Left renal cortex interstitium (tissue), 4 donors: Measurements from ENCODE around the gene HDAC4. TPM values are rescaled to one million over a fixed set of nuclear protein-coding genes. Genes with fewer than 3 reads are reported as not detected.

ENCODE experiments used
- DNase-seq, 4 donors: peaks; one replicate each; pipeline ENCODE4 v3.0.0-alpha.2; 2013; ENCODE audit warnings: low read depth in 4 of 4, low spot score in 2 of 4, missing footprints in 1 of 4
- polyA plus RNA-seq, 4 donors: library from polyadenylated mRNA; unstranded; fragments of 120-200 nt; gene quantifications; one replicate each; pipeline ENCODE4 v1.2.1, GENCODE V29; 2013; ENCODE audit not compliant: insufficient read length in 4 of 4

HDAC4 gene
- polyA plus RNA-seq, 4 donors, result 10.5 to 21.1 (median 14.3) TPM

DNA sequence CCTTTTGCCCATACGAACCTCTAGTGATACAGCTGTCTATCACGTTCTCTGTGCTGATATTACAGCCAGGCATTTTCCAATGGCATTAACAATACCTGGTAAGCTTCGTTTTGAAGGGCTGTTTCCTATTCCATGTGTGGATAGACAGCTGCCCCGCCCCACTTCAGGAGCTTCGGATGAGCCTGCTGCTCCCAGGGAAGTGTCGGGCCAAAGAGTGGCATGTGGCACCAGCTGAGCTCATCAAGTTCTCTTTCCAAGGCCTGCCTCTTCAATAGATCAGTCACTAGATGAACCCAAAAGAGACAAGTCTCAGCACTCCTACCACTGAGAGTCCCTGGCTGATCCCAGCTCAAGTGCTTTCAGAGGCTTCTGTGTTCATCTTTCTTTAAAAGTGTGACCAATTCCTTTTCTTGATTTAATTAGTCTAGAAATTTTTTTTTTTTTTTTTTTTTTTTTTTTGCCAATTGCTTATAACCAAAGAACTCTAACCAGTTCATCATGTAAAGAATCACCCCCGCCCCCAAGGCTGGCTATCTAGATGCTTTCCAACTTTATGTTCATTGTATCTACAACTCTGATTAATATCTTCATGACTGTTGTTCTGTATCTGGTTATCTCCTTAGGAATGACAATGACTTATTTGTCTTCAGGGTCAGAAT is 46.6 kb downstream of the HDAC4 start:
- no peak for DNase-seq

DNA sequence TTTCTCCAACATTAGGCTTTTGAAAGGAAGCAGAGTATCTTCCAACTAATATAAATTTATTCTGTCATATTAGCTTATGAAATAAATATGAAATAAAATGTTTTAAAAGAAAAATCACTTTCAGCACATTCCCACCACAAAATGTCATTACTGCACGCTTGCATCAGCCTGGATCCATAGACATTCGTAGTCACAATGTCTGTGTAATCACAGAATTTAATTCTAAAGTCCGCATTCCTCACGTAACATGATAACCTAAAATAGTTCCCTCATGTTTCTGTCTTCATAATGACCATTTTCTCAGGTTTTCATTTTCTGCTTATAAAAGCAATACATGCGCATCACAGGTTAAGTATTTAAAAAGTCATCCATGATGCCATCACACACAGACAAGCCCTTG is 47.1 kb downstream of the HDAC4 start:
- no peak for DNase-seq

DNA sequence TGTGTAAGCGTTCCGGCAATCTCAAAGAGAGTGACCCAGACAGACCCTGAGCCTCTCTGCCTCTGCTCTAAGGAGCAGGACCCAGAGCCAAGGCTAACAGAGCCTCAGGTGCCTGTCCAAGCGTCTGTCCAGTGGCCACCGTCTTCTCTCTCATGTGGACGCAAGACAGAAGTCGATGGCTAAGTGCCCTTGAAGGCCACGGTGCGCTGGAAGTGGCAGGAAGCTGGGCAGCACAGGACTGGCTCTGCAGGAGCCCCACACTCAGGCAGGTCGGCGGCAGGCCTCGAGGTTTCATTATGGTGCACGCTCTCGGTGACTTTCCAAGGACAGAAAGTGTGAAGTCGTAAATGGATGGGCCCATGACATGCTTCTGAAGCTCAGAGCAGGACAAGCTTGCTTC is 49.1 kb downstream of the HDAC4 start:
- no peak for DNase-seq

DNA sequence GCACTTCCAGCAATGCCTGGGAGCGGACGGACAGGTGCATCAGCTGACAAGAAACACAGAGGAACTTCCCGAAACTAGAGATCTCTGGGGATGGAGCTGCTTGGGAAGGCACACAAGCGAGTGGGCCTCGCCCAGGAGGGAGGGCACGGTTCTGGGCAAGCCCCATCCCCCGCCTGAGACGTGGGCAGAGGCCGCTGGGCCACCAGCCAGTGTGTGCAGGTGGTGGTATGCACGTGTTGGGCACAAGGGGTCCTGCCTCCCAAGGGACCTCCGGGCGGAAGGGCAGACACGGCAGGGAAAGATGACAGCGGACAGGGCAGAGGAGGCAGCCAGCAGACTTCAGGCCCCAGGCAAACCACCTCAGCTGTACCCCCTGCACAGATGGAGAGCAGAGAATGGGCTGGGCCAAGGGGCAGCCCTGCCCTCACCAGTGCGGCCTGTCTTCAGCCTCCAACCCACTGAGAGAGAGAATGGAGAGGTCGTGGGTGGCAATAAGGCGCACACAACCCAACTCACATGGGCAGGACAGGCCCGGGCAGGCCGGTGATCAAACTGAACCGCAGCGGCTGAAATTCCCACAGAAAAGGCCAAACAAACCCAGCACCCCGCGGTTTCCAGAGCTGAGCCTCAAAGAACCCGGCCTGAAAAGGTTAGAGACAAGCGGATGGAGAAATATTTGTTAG is 51.2 kb downstream of the HDAC4 start:
- DNase-seq, result no peak

DNA sequence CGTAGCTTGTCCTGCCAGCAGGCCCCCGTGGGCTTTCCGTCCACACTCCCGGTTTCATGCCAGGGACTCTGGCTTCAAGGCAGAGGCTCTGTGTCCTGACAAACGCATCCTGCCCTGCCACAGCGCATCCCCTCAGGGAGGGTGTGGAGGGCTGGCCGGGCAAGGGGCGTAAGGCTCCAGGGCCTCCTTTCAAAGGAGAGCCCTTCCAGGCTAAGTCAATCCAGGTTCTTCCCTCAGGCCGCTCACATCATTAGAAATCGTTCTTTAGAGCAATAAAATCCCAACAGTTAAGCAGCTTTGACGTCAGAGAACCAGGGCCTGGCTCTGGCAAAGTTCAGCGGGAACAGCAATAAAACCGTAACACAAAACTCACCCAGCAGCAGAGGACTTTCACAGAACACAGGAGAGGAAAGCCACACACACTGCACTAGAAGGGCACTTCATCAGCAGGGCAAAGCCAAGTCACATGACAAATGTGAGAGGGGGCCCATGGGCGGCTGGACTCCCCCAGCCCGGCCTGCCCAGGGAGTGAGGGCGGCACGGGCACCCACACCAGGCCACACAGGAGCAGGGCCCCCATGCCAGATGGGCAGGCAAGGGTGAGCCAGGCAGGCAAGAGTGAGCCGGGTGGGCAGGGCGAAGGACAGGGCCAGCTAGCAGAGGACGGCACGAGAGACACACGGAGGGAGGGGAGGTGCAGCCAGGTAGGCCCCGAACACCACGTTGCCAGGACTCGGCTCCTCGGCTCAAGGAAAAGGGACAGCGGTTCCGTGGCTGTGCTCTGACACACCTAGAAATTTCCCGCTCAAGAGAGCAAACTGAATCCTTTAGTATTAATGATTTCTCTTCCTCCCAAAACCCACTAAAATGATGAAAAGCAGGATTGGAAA is 52.0 kb downstream of the HDAC4 start:
- no peak for DNase-seq

DNA sequence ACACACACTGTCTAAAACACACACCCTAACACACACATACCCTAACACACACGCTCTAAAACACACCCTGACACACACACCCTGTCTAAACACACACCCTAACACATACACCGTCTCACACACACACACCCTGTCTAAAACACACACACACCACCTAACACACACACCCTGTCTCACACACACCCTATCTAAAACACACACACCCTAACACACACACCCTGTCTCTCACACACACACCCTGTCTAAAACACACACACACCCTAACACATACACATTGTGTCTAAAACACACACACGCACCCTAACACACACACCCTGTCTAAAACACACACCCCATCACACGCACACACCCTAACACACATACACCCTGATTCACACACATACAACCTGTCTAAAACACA is 54.1 kb downstream of the HDAC4 start:
- no peak for DNase-seq

DNA sequence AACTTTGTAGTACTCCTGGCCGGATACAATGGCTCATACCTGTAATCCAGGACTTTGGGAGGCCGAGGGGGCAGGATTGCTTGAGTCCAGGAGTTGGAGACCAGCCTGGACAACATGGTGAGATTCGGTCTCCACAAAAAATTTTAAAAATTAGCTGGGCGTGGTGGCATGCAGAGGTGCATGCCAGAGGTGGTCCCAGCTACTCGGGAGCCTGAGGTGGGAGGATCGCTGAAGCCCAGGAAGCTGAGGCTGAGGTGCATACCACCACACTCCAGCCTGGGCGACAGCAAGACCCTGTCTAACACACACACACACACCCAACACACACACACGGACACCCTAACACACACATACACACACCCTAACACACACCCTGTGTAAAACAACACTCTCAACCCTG is 55.6 kb downstream of the HDAC4 start:
- no peak for DNase-seq

DNA sequence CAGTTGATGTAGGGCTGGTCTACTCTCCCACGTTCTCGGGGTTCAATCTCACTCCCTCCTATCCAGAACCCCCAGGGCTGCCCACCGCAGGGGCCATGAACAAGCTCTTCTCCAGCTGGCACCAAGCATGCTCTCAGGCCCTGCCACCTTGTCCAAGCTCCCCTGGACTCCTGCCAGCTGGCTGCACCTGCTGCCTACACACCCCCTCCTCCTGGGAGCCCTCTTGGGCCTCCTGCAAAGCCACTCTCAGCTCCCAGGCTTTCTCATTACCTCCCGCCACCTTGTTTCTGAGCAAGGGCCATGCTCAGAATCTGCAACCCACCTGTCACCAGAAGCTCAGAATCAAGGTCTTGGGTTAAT is 56.0 kb downstream of the HDAC4 start:
- DNase-seq, result no peak

DNA sequence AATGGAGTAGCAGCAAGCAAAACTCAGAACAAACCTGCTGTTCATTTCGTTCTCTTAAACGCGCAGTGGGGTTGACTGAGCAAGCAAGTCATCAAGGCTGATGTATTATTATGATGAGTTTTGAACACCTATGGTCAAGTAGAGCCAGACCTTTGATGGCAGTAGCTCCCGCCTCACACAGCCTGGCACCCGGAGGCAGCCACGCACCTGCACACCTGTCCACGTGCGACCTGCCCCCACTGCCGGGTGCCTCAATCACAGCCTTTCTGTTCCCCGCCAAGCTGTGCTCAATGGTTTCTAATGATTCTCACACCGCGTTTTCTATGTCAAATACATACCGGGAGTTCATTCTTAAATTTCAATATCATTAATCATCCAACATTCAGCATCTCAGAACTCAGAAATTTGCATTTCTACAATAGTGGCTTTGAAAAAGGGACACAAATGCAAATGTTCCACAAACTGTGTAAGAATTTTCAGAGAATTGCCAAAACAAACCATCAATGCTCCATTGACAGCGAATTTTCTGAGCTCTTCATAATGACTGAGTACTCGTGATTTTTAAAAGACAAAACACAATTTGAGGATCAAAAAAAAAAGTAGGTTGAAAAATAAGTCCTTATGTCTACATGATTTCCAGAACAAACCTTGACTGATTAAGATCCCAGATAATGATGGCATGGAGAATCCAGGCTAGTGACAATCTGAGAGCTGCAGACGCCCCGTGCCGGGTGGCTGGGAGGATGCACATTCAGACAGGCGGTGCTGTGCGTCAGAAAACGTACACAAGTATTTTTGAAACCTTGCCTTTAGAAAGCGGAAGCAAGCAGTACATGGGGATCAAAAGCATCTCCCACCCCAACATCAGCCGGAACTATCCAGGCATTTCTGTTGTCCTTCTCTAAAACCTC is 56.6 kb downstream of the HDAC4 start:
- no peak for DNase-seq

DNA sequence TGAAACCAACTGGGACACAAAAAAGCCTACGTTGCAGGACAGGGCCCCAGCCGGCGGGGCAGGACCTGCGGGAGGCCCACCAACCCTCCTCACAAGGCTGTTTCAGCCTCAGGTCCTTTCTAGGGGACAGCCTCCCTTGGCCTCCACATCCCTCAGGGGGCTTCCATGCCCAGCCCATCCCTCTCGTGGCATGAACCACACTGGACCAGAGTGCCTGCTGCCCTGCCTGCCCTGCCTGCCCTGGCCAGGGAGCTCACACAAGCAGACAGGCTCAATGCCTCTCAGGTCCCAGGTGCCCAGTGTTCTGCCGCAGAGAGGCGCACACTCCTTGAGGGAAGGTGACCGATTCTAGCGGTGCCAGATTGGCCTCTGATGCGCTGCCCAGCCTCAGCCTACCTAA is 57.4 kb downstream of the HDAC4 start:
- no peak for DNase-seq

DNA sequence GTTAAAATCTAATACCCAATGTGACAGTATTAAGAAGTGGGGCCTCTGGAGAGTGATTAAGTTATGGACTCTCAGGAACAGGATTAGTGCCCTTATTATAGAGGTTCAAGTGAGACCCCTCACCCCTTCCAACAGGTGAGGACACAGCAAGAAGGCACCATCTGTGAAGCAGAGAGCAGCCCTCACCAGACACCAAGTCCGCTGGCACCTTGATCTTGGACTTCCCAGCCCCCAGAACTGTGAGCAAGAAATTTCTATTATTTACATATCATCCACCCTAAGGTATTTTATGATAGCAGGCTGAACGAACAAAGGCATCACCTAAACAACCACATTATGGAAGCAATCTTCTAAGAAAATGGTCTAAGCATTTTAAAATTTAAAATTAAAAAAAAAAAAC is 59.0 kb downstream of the HDAC4 start:
- DNase-seq, result no peak

DNA sequence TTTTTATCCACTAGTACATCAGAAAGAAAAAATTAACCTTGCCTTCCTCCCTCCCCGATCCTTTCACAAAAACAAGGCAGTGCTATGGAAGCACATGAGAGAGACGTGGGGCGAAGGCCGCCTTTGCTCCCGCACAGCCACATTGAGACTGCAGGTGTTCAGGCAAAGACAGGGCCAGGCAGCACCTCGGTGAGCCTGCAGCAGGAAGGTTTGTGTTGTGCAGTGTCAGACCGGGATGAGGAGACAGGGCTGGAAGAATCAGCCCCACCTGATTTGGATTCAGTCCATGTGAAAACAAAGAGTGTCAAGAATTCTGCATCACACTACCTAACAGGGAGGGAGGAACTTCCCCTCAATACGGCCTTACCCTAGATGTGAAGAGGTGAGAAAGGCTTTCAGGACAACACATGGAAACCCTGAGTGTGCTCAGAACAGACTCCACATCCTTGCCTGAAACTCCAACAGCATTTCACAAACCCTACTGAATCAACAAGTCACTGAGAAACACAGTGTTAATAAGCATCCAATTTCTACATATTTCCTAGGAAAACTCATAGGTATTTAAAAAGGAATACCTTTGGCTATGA is 59.6 kb downstream of the HDAC4 start:
- no peak for DNase-seq

DNA sequence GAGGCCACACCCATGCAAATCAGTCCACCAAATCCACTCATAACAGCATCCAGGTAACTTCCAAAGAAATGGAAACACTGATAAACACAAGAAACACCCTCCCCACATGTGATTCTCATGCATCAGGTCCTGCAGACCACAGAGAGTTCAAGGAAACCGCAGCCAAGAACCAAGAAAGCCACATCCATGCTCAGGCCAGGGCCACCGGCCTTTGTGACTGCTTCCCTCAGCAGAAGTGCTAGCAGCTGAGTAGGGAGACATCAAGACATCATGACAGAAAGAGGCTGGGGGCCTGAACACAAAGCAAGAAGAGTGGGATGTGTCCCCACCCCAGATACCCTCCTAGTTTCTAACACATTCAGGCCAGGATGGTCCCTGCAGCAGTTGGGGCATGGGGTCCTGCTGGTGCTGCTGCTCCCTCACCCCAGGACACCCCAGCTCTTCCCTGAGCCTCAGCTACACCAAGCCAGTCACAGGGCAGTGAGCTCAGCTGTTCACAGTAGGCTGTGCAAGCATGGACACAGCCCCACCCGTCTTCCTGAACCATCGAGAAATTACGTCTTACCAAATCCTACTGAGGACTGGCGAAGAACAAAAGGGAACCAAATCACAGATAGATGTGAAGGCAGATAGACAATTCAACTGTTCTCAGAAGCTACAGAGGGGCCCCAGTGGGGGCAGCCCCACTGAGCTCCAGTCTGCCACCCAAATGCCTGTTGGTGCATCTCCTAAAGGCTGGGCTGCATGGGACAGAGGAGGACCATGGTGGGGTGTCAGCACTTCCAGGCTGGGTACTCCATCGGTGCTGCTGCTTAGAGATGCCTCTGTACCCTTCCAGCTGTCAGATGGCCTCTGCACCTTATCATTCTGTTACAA is 60.9 kb downstream of the HDAC4 start:
- DNase-seq, result no peak

DNA sequence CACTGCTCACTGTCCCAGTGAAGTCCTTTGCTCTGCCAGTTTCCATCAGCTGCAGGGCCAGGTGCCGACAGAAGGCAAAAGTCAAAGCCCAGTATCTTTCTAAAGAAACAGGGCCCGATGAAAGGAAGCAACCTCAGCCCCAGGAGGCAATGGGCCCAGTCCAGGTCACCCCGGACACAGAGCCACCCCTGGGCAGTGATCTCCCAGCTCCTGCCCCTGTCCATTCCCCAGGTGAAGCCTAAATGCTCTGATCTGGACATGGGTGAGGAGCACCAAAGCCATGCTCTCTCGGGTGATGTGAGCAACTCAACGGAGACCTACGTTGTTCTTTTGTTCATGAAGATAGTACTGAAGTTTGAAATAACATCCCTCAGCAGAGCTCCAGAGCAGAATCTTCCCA is 61.6 kb downstream of the HDAC4 start:
- no peak for DNase-seq

DNA sequence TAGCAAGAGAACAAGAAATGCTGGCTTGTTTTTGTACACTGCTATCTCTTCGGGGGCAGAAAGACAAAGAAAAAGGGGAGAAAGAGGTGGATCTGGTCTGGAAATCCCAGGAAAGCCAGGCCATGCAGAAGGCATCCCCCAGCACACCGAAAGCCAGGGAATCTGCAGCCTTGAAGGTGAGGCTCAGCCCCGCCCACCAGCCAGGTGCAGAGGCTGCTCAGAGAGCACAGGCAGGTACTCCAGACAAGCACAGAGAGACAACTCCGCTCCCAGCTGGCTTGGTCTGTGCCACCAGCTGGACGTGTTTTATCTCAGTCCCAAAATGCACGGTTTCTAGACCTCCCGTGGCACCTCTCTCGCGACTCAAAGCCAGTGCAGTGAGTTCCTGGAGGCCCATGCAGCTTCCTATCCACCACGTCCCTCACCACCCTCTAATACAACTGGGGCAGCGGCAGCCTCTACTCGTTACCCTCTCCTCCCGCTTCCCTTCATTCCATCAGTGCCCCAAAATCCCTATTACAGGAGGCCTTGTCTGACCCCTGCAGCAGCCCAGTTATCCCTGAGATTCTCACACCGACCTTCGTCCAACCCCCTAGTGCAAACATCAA is 62.8 kb downstream of the HDAC4 start:
- DNase-seq, result no peak

DNA sequence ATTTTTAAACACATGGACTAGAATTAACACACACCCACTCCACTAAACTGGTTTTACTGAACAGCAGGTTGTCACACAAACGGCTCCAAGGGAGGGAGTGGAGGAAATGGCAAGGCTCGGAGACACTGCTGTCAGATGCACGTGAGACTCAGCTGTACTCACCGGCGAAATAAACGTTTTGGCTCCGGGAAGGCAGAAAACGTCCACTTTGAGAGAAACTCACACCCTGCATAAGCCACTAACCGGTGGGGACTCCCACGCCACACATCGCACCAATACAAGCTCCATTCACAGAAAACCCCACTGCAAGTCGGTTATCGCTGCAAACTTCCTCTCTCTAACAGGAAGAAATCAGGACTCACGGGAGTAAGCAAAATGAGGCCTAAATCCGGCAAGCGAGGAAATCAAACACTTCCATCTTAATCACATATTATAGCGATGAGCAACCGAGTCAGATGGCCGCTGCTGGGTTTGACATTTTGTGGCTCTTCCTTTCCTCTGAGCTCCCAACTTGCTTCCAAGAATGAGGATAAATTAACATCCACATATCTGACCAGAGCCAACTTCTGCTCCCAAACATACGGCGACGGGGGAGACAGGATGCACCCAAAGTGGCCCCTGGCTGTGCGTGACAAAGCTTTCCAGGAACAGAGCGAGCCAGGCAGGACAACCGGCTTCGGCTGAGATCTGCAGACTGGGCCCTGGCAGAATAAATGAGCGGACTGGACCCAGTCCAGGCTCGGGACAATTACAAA is 63.5 kb downstream of the HDAC4 start:
- DNase-seq, result no peak

DNA sequence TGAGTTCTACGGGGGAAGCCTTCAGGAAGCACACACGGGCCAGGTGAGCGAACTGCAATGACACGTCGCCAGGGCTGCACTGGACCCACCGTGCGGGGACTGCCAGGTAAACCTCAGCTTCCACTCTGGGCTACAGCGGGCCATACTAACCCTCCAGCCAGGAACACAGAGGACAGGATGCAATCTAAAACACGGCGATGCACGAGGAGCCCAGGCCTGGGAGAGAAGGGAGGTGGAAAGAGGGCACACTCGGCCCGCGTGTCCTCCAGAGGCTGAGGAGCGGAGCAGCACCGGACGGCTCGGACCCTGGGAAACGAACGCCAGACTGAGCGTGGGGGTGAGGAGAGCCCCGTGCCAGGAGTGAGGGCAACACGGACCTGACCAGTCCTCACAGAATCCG is 69.3 kb downstream of the HDAC4 start:
- no peak for DNase-seq

DNA sequence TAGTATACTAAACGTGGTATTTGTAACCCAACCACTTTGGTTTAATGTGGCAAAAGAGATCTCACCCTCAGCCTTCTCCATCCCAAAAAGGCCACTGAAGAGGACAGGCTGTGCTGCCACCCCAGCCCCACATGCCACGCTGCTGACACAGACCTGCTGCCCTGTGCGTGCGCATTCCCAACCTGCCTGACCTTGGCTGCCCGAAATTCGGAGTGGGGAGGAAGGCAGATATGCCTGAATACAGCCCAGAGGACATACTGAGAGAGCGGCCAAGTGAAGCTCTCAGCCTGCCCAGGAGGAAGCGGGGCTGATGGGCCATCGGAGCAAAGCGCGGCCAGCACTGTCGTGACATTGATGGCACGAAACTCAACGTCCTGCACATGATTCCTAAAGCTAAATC is 70.0 kb downstream of the HDAC4 start:
- DNase-seq, result no peak
